T-cell (primary cell): Measurements from ENCODE around the gene RAI1. TPM values are rescaled to one million over a fixed set of nuclear protein-coding genes. Genes with fewer than 3 reads are reported as not detected.

Experiments
- ATAC-seq, 4 experiments: fragments of 200-7000 bp in 3 of 4; fragments of 150-1000 bp in 1 of 4; cut with Tn5 transposase; replicated peaks in 1 of 4; 1 replicate in 3 of 4; 2 replicates in 1 of 4; pipeline ENCODE4 v1.10.0; 2021; ENCODE audit warnings: moderate library complexity in 3 of 4, mild to moderate bottlenecking in 2 of 4, moderate number of reproducible peaks in 1 of 4
- CTCF ChIA-PET, 2 donors: fragments of 300-600 bp; sonication (Branson Sonifier 250); formaldehyde crosslinking; loops; one replicate each; lab custom pipeline; 2022; ENCODE audit warnings: antibody characterized with exemption in 2 of 2; lab: Charles Lee
- POLR2A ChIA-PET, 2 donors: fragments of 300-600 bp; sonication (Branson Sonifier 250); formaldehyde crosslinking; loops; one replicate each; lab custom pipeline; 2022; ENCODE audit warnings: antibody characterized with exemption in 2 of 2; lab: Charles Lee
- DNase-seq, 35 experiments: peaks; one replicate each; pipeline versions ENCODE4 v3.0.0 to v3.0.0-alpha.2; 2013 to 2023
- H3K27ac ChIP-seq: one replicate; pipeline ENCODE4 v1.5.1; 2013; ENCODE audit warnings: low read length
- H3K27me3 ChIP-seq, 2 experiments: replicated peaks in 1 of 2; 1 replicate in 1 of 2; 2 replicates in 1 of 2; pipeline versions ENCODE4 v1.6.1 to v1.7.0; 2013; ENCODE audit warnings: low read length in 1 of 2, mixed read lengths in 1 of 2; ENCODE audit not compliant: control insufficient read depth in 2 of 2, insufficient read depth in 2 of 2; ENCODE audit errors: extremely low read depth in 1 of 2
- H3K36me3 ChIP-seq, 2 donors: 1 replicate in 1 of 2; 2 replicates in 1 of 2; pipeline versions ENCODE4 v1.6.1 to v1.7.0; 2013; ENCODE audit warnings: low read length in 1 of 2; ENCODE audit not compliant: control insufficient read depth in 2 of 2, insufficient read depth in 1 of 2; ENCODE audit errors: extremely low read depth in 1 of 2
- H3K4me1 ChIP-seq, 2 experiments: 1 replicate in 1 of 2; 2 replicates in 1 of 2; pipeline versions ENCODE4 v1.6.1 to v1.7.0; 2013; ENCODE audit warnings: low read length in 2 of 2, mixed read lengths in 1 of 2; ENCODE audit not compliant: insufficient read depth in 2 of 2, control insufficient read depth in 1 of 2; ENCODE audit errors: extremely low read depth in 1 of 2
- H3K4me3 ChIP-seq, 2 donors: 1 replicate in 1 of 2; 2 replicates in 1 of 2; pipeline versions ENCODE4 v1.5.1 to v1.7.0; 2013; ENCODE audit warnings: mild to moderate bottlenecking in 2 of 2, low read length in 1 of 2, moderate library complexity in 1 of 2; ENCODE audit not compliant: control insufficient read depth in 1 of 2; ENCODE audit errors: extremely low read depth in 1 of 2
- H3K9me3 ChIP-seq: 2 replicates; pipeline ENCODE4 v1.7.0; 2013
- H3K27ac Mint-ChIP-seq, 2 donors: one replicate each; pipeline ENCODE4 v1.8.0; 2020 to 2021; ENCODE audit warnings: mild to moderate bottlenecking in 2 of 2, mixed read lengths in 2 of 2
- H3K27me3 Mint-ChIP-seq, 2 donors: one replicate each; pipeline ENCODE4 v1.8.0; 2021 to 2022; ENCODE audit warnings: mixed read lengths in 2 of 2
- H3K36me3 Mint-ChIP-seq: one replicate; pipeline ENCODE4 v1.8.0; 2021; ENCODE audit warnings: mixed read lengths
- H3K4me1 Mint-ChIP-seq, 3 donors: one replicate each; pipeline ENCODE4 v1.8.0; 2020 to 2022; ENCODE audit warnings: mixed read lengths in 3 of 3, mild to moderate bottlenecking in 1 of 3
- H3K4me3 Mint-ChIP-seq, 3 donors: one replicate each; pipeline ENCODE4 v1.8.0; 2020 to 2022; ENCODE audit warnings: mild to moderate bottlenecking in 3 of 3, mixed read lengths in 3 of 3, moderate library complexity in 3 of 3
- H3K9me3 Mint-ChIP-seq, 3 donors: one replicate each; pipeline ENCODE4 v1.8.0; 2020 to 2022; ENCODE audit warnings: mixed read lengths in 3 of 3
- WGBS: methylation state at CpG from one replicate; pipeline ENCODE4 v1.1.5; 2013; ENCODE audit warnings: missing lambda C conversion rate; ENCODE audit not compliant: insufficient coverage; 5-methylcytosine and 5-hydroxymethylcytosine counted together
- total RNA-seq, 35 experiments: library from RNA in 6 of 35; stranded (reverse) in 6 of 35; fragments of 120-200 nt in 1 of 35; gene quantifications; one replicate each; pipeline versions ENCODE4 v1.2.1 to v1.2.4 and lab custom pipeline; 2013 to 2026

The RAI1 gene
- total RNA-seq, 5 donors from 2014 or later (not counting 1 experiment from before 2014, with no cell fraction given): 20.1 to 31.2 (median 24.5) TPM

- H3K4me3 Mint-ChIP-seq: no peak overlapping the region
- peaks cover 16 to 36% of the 10 kb centered on the region in 2 experiments for H3K4me1 ChIP-seq
- H3K27me3 Mint-ChIP-seq: peaks cover 20 to 32% of the 10 kb centered on the region in 2 donors
- H3K4me1 Mint-ChIP-seq: peaks cover 40 to 64% (median 48%) of the 10 kb centered on the region in 3 donors
- ChIA-PET POLR2A (interaction anchor here in 1 of 2 donors (0.6 kb wide), 1 partner anchor 8 kb away, joined by 4 read pairs; no protein-coding TSS in a partner anchor), CTCF (no interaction called here)
- no peaks in the 10 kb centered on the region for H3K36me3 ChIP-seq
- DNase-seq (no peak), ATAC-seq (no peak)
- H3K9me3 Mint-ChIP-seq: no peaks in the 10 kb centered on the region
- WGBS: 76% methylated on average over 3 of the region's 5 CpGs
- no peak overlapping the region for H3K27ac Mint-ChIP-seq
- H3K27ac ChIP-seq: no peak overlapping the region
- H3K9me3 ChIP-seq: no peaks in the 10 kb centered on the region
- peaks cover 2 to 16% of the 10 kb centered on the region in 2 experiments for H3K27me3 ChIP-seq
- no peak overlapping the region for H3K4me3 ChIP-seq
- peaks cover 15% of the 10 kb centered on the region for H3K36me3 Mint-ChIP-seq
Measured at GRCh38 chr17:17718251-17718650, 37.0 kb downstream of the RAI1 start.

- Mint-ChIP-seq H3K9me3 (no peaks in the 10 kb centered on the region), H3K4me3 (no peak overlapping the region), H3K36me3 (peaks cover 15% of the 10 kb centered on the region), H3K27ac (no peak overlapping the region), H3K4me1 (peaks cover 40 to 65% (median 45%) of the 10 kb centered on the region in 3 donors), H3K27me3 (peaks cover 21 to 33% of the 10 kb centered on the region in 2 donors)
- ATAC-seq (no peak), DNase-seq (no peak)
- Histone ChIP-seq H3K27ac (no peak overlapping the region), H3K27me3 (peaks cover 2 to 19% of the 10 kb centered on the region in 2 experiments), H3K36me3 (no peaks in the 10 kb centered on the region), H3K4me1 (peaks cover 11 to 38% of the 10 kb centered on the region in 2 experiments), H3K9me3 (no peaks in the 10 kb centered on the region), H3K4me3 (no peak overlapping the region)
- ChIA-PET POLR2A (no interaction called here), CTCF (interaction anchor here in 1 of 2 donors (0.6 kb wide), 1 partner anchor 374 kb away, joined by 3 read pairs; no protein-coding TSS in a partner anchor)
- WGBS: 96% methylated on average over 5 of the region's 6 CpGs
Measured at GRCh38 chr17:17719199-17719940, 38.1 kb downstream of the RAI1 start.

- Histone ChIP-seq H3K27me3 (peaks cover 2 to 19% of the 10 kb centered on the region in 2 experiments), H3K4me3 (no peak overlapping the region), H3K27ac (no peak overlapping the region), H3K36me3 (no peaks in the 10 kb centered on the region), H3K9me3 (no peaks in the 10 kb centered on the region), H3K4me1 (peaks cover 5 to 40% of the 10 kb centered on the region in 2 experiments)
- WGBS: 100% methylated on average over 1 of the region's 3 CpGs
- H3K9me3 Mint-ChIP-seq: no peaks in the 10 kb centered on the region
- ChIA-PET CTCF (no interaction called here), POLR2A (no interaction called here)
- H3K4me3 Mint-ChIP-seq: no peak overlapping the region
- H3K27ac Mint-ChIP-seq: no peak overlapping the region
- H3K4me1 Mint-ChIP-seq: peaks cover 42 to 66% (median 45%) of the 10 kb centered on the region in 3 donors
- ATAC-seq: no peak
- H3K36me3 Mint-ChIP-seq: peaks cover 15% of the 10 kb centered on the region
- no peak for DNase-seq
- H3K27me3 Mint-ChIP-seq: peaks cover 21 to 33% of the 10 kb centered on the region in 2 donors
Measured at GRCh38 chr17:17719966-17720543, 38.8 kb downstream of the RAI1 start.

GRCh38 chr17:17721140-17721668, 39.9 kb downstream of the RAI1 start:
- peaks cover 48 to 62% (median 51%) of the 10 kb centered on the region in 3 donors for H3K4me1 Mint-ChIP-seq

GRCh38 chr17:17722081-17722905, 41.0 kb downstream of the RAI1 start:
- no peaks in the 10 kb centered on the region for H3K9me3 ChIP-seq
- ATAC-seq: peak in 3 of 4 experiments; percentile 25 to 35 (median 29)
- H3K27ac Mint-ChIP-seq: no peak overlapping the region
- peak overlapping the region in 1 of 2 donors; percentile 92 for H3K4me3 ChIP-seq
- ChIA-PET CTCF (no interaction called here), POLR2A (no interaction called here)
- H3K27ac ChIP-seq: no peak overlapping the region
- H3K4me1 ChIP-seq: peaks cover 21 to 47% of the 10 kb centered on the region in 2 experiments
- no peaks in the 10 kb centered on the region for H3K9me3 Mint-ChIP-seq
- 90% methylated on average over 49 of the region's 68 CpGs for WGBS
- H3K4me1 Mint-ChIP-seq: peaks cover 51 to 56% (median 54%) of the 10 kb centered on the region in 3 donors
- H3K27me3 ChIP-seq: peaks cover 2 to 18% of the 10 kb centered on the region in 2 experiments
- H3K4me3 Mint-ChIP-seq: peak overlapping the region; percentile 79 to 85 (median 84)
- no peaks in the 10 kb centered on the region for H3K36me3 ChIP-seq
- peak in 6 of 35 experiments; percentile 15 to 41 (median 31) for DNase-seq
- peaks cover 15% of the 10 kb centered on the region for H3K36me3 Mint-ChIP-seq
- peaks cover 21 to 31% of the 10 kb centered on the region in 2 donors for H3K27me3 Mint-ChIP-seq

More at GRCh38 chr17:17721140-17721668, 39.9 kb downstream of the RAI1 start:
- CTCF ChIA-PET: no interaction called here
- Mint-ChIP-seq H3K36me3 (peaks cover 15% of the 10 kb centered on the region), H3K27ac (no peak overlapping the region), H3K9me3 (no peaks in the 10 kb centered on the region), H3K27me3 (peaks cover 21 to 33% of the 10 kb centered on the region in 2 donors), H3K4me3 (peak overlapping the region in 1 of 3 donors; percentile 79)
- POLR2A ChIA-PET: no interaction called here
- DNase-seq (no peak), ATAC-seq (no peak)
- Histone ChIP-seq H3K27me3 (peaks cover 2 to 21% of the 10 kb centered on the region in 2 experiments), H3K36me3 (no peaks in the 10 kb centered on the region), H3K27ac (no peak overlapping the region), H3K4me3 (no peak overlapping the region), H3K9me3 (no peaks in the 10 kb centered on the region), H3K4me1 (peaks cover 15 to 50% of the 10 kb centered on the region in 2 experiments)
- WGBS: no CpG with 5 or more reads among the region's 2 CpGs
